ENCODE results near the gene IMPA2.
A peak's percentile ranks its signal among the peaks of the same experiment; 100 is the strongest.

The IMPA2 gene

DNA sequence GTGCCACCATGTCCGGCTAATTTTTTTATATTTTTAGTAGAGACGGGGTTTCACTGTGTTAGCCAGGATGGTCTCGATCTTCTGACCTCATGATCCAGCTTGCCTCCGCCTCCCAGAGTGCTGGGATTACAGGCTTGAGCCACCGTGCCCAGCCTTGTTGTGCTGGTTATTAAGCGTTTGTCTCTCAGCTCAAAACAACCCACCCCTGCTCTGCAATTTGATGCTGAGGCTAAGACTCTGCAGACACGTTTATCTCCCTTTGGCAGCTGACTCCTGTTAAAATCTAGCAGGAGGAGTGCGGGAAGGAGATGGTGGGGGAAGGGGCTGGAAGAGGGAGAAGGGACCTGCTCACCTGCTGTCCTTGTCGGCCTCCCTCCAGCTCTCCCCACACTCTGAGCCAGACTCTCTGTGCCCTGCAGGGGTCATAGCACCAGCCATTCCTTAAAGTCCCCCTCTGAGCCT, 29.9 kb upstream of the IMPA2 start:
- no peak overlapping the region for H2BK120ac ChIP-seq (ENCODE audit: insufficient read depth, low read length, poor library complexity)
- peaks cover 2% of the 10 kb centered on the region for H3K9me3 ChIP-seq (ENCODE audit: insufficient read depth, low read depth, low read length)
- H3K79me1 ChIP-seq (ENCODE audit: low read length), result peaks cover 21% of the 10 kb centered on the region
- no peak for DNase-seq
- no peak overlapping the region for H2AK5ac ChIP-seq (ENCODE audit: low read length)
- no peak overlapping the region for H3K9ac ChIP-seq (ENCODE audit: low read length)
- no peak overlapping the region for H3K4ac ChIP-seq (ENCODE audit: low read depth, low read length)
- no peak overlapping the region for H4K12ac ChIP-seq (ENCODE audit: low read depth, low read length)
- H4K8ac ChIP-seq (ENCODE audit: low read depth, low read length), result peak overlapping the region; percentile 42
- H3K4me3 ChIP-seq (ENCODE audit: low read depth, low read length), result no peak overlapping the region
- H3K4me1 ChIP-seq (ENCODE audit: control insufficient read depth in 1 of 2, insufficient read depth in 2 of 2, low read length in 2 of 2), result peaks cover 17 to 20% of the 10 kb centered on the region in 2 experiments
- H4K91ac ChIP-seq (ENCODE audit: low read depth, low read length), result no peak overlapping the region
- no peak overlapping the region for H2AFZ ChIP-seq (ENCODE audit: insufficient read depth, low read length, poor library complexity)
- no peak overlapping the region for H2BK12ac ChIP-seq (ENCODE audit: low read length)
- no peak overlapping the region for H3K27ac ChIP-seq (ENCODE audit: low read depth, low read length)
- no peak overlapping the region for H3K4me2 ChIP-seq (ENCODE audit: low read length)
- no peaks in the 10 kb centered on the region for H3K27me3 ChIP-seq (ENCODE audit: insufficient read depth, low read length)
- H3K79me2 ChIP-seq (ENCODE audit: control insufficient read depth, insufficient read depth, low read length, poor library complexity), result no peaks in the 10 kb centered on the region
- no peak overlapping the region for H2BK5ac ChIP-seq (ENCODE audit: low read depth, low read length, poor library complexity)
- no peak overlapping the region for H3K18ac ChIP-seq (ENCODE audit: low read length)
- no peak overlapping the region for H3K14ac ChIP-seq (ENCODE audit: low read length)
- H3K23ac ChIP-seq (ENCODE audit: low read length), result no peak overlapping the region
- no CpG with 5 or more reads among the region's 9 CpGs for WGBS (ENCODE audit: extremely low coverage, insufficient coverage, insufficient read length)
- no peaks in the 10 kb centered on the region for H3K36me3 ChIP-seq (ENCODE audit: control insufficient read depth in 1 of 2, insufficient read depth in 2 of 2, low read length in 2 of 2)

DNA sequence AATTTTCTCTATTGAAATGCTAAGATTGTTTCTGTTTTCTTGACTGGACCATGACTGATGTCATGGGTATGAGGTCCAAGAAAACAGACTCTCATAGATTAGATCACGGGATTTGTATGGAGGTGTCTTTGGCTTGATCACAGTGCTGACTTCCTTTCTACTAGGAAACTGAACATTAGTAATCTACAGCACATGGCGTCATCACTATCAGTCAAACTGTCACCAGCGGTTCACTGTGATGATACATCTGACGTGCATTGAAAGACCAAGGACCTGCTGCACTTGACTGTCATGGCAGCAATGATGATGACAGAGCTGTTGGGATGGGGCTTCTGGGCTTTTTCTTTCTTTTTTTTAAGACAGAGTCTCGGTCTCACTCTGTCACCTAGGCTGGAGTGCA, 28.2 kb upstream of the IMPA2 start:
- Histone ChIP-seq H3K23ac (ENCODE audit: low read length) (no peak overlapping the region), H4K12ac (ENCODE audit: low read depth, low read length) (no peak overlapping the region), H3K18ac (ENCODE audit: low read length) (no peak overlapping the region), H2BK12ac (ENCODE audit: low read length) (no peak overlapping the region), H3K9ac (ENCODE audit: low read length) (no peak overlapping the region), H2BK120ac (ENCODE audit: insufficient read depth, low read length, poor library complexity) (no peak overlapping the region), H3K36me3 (ENCODE audit: control insufficient read depth in 1 of 2, insufficient read depth in 2 of 2, low read length in 2 of 2) (no peaks in the 10 kb centered on the region), H3K14ac (ENCODE audit: low read length) (no peak overlapping the region), H3K9me3 (ENCODE audit: insufficient read depth, low read depth, low read length) (peaks cover 5% of the 10 kb centered on the region), H3K79me2 (ENCODE audit: control insufficient read depth, insufficient read depth, low read length, poor library complexity) (no peaks in the 10 kb centered on the region), H2BK5ac (ENCODE audit: low read depth, low read length, poor library complexity) (no peak overlapping the region), H4K8ac (ENCODE audit: low read depth, low read length) (no peak overlapping the region), H2AK5ac (ENCODE audit: low read length) (no peak overlapping the region), H4K91ac (ENCODE audit: low read depth, low read length) (no peak overlapping the region), H2AFZ (ENCODE audit: insufficient read depth, low read length, poor library complexity) (no peak overlapping the region), H3K4me1 (ENCODE audit: control insufficient read depth in 1 of 2, insufficient read depth in 2 of 2, low read length in 2 of 2) (peaks cover 9 to 11% of the 10 kb centered on the region in 2 experiments), H3K27ac (ENCODE audit: low read depth, low read length) (no peak overlapping the region), H3K4me3 (ENCODE audit: low read depth, low read length) (no peak overlapping the region), H3K79me1 (ENCODE audit: low read length) (peaks cover 12% of the 10 kb centered on the region), H3K4ac (ENCODE audit: low read depth, low read length) (no peak overlapping the region), H3K27me3 (ENCODE audit: insufficient read depth, low read length) (no peaks in the 10 kb centered on the region), H3K4me2 (ENCODE audit: low read length) (no peak overlapping the region)
- whole genome bisulfite sequencing (ENCODE audit: extremely low coverage, insufficient coverage, insufficient read length), result no CpG with 5 or more reads among the region's 5 CpGs
- no peak for DNase-seq

DNA sequence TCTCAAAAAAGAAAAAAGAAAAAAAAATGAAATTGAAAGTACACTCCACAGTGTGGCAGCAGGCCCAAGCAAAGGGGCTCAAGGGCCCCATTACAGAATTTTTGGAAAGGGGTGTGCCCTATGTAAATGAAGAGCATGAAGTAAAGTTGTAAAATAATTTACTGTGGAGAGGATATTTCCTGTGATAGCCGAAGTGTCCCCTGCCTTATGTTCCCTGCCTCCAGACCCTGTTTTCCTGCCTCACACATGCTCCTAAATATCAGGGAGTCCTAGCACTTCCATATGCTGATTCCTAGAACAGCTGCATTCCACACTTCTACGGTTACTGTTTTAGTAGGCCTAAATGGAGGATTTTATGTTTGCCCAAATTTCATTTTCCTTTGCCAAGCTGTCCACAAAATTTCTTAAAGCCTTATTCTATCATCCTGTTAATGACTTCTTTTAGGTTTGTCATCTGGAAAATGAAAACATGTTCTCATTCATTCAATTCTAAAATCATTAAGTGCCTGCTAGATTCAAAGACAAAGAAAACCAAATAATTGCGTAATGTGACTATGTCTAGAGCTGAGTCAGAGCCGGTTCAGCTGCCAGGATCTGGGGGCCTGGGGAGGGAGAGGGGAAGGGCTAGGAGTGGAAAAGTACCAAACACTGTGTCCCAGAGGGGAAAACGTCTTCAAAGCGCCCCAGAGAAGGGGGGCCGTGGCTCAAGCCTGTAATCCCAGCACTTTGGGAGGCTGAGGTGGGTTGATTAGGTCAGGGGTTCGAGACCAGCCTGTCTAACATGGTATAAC, 25.9 kb upstream of the IMPA2 start:
- Histone ChIP-seq H3K9ac (ENCODE audit: low read length) (no peak overlapping the region), H3K23ac (ENCODE audit: low read length) (no peak overlapping the region), H4K91ac (ENCODE audit: low read depth, low read length) (peak overlapping the region; percentile 66), H3K4me2 (ENCODE audit: low read length) (no peak overlapping the region), H4K12ac (ENCODE audit: low read depth, low read length) (no peak overlapping the region), H3K14ac (ENCODE audit: low read length) (peak overlapping the region; percentile 45), H3K36me3 (ENCODE audit: control insufficient read depth in 1 of 2, insufficient read depth in 2 of 2, low read length in 2 of 2) (no peaks in the 10 kb centered on the region), H3K27me3 (ENCODE audit: insufficient read depth, low read length) (no peaks in the 10 kb centered on the region), H3K27ac (ENCODE audit: low read depth, low read length) (peak overlapping the region; percentile 75), H2BK12ac (ENCODE audit: low read length) (peak overlapping the region; percentile 27), H2AK5ac (ENCODE audit: low read length) (no peak overlapping the region), H3K79me1 (ENCODE audit: low read length) (peaks cover 10% of the 10 kb centered on the region), H3K4me3 (ENCODE audit: low read depth, low read length) (no peak overlapping the region), H2AFZ (ENCODE audit: insufficient read depth, low read length, poor library complexity) (no peak overlapping the region), H3K9me3 (ENCODE audit: insufficient read depth, low read depth, low read length) (peaks cover 5% of the 10 kb centered on the region), H3K18ac (ENCODE audit: low read length) (no peak overlapping the region), H3K4me1 (ENCODE audit: control insufficient read depth in 1 of 2, insufficient read depth in 2 of 2, low read length in 2 of 2) (peaks cover 5 to 8% of the 10 kb centered on the region in 2 experiments), H2BK120ac (ENCODE audit: insufficient read depth, low read length, poor library complexity) (peak overlapping the region; percentile 82), H2BK5ac (ENCODE audit: low read depth, low read length, poor library complexity) (peak overlapping the region; percentile 17), H3K4ac (ENCODE audit: low read depth, low read length) (no peak overlapping the region), H4K8ac (ENCODE audit: low read depth, low read length) (peak overlapping the region; percentile 13), H3K79me2 (ENCODE audit: control insufficient read depth, insufficient read depth, low read length, poor library complexity) (no peaks in the 10 kb centered on the region)
- peak; percentile 27 to 78 for DNase-seq
- no CpG with 5 or more reads among the region's 8 CpGs for WGBS (ENCODE audit: extremely low coverage, insufficient coverage, insufficient read length)

DNA sequence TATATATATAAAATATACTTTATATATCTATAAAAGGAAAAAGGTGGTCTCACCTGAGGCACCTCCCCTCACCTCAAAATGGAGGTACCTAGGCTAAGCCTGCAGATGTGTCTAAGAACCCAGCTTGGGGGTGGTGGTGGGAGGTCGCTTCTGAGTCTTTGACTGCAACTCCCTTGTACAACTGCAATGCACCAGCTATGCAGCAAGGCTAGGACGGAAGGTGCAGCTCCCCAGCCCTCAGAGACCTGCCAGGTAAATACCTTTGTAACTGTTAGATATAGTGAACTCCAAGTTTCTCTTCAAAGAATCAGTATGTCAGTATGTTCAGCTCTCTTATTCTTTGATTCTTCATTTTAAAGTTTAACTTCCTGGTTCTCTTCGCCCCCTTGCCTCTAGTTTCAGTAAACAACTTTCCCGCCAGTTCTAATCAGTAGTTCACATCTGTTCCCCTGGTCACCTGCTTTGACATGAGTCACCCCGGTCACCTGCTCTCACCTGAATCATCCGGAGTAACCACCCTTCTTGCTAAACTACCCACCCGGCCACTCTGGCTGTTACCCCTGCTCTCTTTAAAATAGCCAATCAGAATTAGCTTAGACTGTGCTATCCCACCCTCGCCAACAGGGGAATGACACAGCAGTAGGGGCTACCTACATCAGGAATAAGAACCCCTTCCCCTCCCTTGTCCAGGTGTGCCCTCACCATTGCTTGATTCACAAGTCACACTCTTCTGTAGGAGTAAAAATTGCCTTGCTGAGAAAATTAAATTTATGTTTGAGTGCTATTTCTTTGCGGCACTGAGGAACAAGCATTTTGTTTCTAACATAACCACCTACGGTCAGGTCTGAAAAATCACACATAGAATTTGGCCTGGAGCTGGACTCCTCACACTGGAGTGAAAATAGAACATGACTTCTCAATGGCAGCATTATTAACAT, 24.7 kb upstream of the IMPA2 start:
- Histone ChIP-seq H3K36me3 (ENCODE audit: control insufficient read depth in 1 of 2, insufficient read depth in 2 of 2, low read length in 2 of 2) (no peaks in the 10 kb centered on the region), H2AFZ (ENCODE audit: insufficient read depth, low read length, poor library complexity) (no peak overlapping the region), H3K4ac (ENCODE audit: low read depth, low read length) (no peak overlapping the region), H3K9me3 (ENCODE audit: insufficient read depth, low read depth, low read length) (peaks cover 7% of the 10 kb centered on the region), H3K27ac (ENCODE audit: low read depth, low read length) (no peak overlapping the region), H3K4me2 (ENCODE audit: low read length) (no peak overlapping the region), H3K79me2 (ENCODE audit: control insufficient read depth, insufficient read depth, low read length, poor library complexity) (no peaks in the 10 kb centered on the region), H4K91ac (ENCODE audit: low read depth, low read length) (peak overlapping the region; percentile 77), H2BK12ac (ENCODE audit: low read length) (peak overlapping the region; percentile 77), H3K18ac (ENCODE audit: low read length) (no peak overlapping the region), H4K12ac (ENCODE audit: low read depth, low read length) (no peak overlapping the region), H3K4me1 (ENCODE audit: control insufficient read depth in 1 of 2, insufficient read depth in 2 of 2, low read length in 2 of 2) (peaks cover 1 to 4% of the 10 kb centered on the region in 2 experiments), H4K8ac (ENCODE audit: low read depth, low read length) (no peak overlapping the region), H3K14ac (ENCODE audit: low read length) (no peak overlapping the region), H2AK5ac (ENCODE audit: low read length) (no peak overlapping the region), H2BK5ac (ENCODE audit: low read depth, low read length, poor library complexity) (no peak overlapping the region), H3K27me3 (ENCODE audit: insufficient read depth, low read length) (no peaks in the 10 kb centered on the region), H2BK120ac (ENCODE audit: insufficient read depth, low read length, poor library complexity) (no peak overlapping the region), H3K23ac (ENCODE audit: low read length) (no peak overlapping the region), H3K79me1 (ENCODE audit: low read length) (peaks cover 10% of the 10 kb centered on the region), H3K4me3 (ENCODE audit: low read depth, low read length) (no peak overlapping the region), H3K9ac (ENCODE audit: low read length) (no peak overlapping the region)
- WGBS (ENCODE audit: extremely low coverage, insufficient coverage, insufficient read length), result no CpG with 5 or more reads among the region's 10 CpGs
- DNase-seq, result peak; percentile 42 to 63
